Activated effector memory CD4-positive, alpha-beta T cell treated with Interleukin-2 at 50 U/mL for 16 hours (primary cell): ENCODE results near the gene CALU.

Experiments used
- DNase-seq: peaks from one replicate; pipeline ENCODE4 v3.0.0-alpha.2; 2020

CALU gene

DNA sequence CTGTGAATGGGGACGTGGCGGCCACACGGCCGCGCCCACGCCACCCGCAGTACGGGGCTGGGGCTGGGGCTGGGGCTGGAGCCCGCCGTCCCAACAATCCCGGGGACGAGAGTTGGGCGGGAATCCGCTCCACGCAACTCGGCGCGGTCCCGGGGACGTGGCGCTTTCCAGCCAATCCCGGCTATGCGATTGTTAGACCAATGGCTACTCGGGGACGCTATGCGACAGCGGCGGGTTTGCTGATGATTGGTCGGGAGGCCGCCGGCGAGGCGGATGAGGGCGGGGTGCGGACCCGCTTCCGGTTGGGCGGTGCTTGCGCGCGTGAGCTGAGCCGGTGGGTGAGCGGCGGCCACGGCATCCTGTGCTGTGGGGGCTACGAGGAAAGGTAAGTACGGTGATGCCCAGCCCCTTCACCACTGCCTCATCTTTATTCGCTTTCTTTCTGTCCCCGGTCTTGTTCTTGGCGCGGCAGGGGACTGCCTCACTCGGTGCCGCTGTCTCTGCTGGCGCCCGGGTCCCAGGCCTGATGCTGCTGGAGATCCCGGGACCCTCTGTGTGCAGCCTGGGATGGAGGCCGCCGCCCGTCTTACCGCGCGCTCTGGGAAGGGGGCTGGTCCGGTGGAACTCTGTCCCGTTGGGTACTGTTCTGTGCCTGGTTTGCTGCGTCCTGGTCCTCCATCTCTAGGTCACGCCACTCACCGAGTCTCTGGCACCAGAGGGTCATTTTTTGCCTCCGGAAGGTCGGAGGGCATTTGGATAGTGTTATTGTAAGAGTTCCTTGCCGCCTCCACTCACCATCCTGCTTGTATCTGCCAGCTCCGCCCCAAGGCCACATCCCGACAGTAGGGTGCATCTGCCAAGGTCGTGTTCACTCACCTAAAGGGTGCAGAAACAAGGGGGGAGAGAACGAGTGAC, at the start of gene CALU:
Gene CALU (plus strand): TSS at position 312 of the 915 bp plus-strand sequence. CDS start 9,225 bp downstream, outside the sequence.
- DNase-seq: peak; percentile 92

DNA sequence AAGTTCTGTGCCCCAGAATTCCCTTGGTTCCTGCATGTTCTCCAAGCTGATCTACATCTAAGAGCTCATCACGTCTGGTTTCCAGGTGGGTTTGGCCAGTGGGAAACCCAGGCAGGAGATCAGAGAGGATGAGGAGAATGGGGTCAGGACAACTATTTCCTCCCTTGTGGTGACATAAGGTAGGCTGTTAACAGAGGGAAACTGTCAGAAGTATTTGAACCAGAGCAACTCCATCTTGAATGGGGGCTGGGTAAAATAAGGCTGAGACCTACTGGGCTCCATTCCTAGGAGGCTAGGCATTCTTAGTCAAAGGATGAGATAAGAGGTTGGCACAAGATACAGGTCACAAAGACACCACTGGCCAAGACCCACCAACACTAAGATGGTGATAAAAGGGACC, 47.9 kb upstream of the CALU start:
- no peak for DNase-seq

DNA sequence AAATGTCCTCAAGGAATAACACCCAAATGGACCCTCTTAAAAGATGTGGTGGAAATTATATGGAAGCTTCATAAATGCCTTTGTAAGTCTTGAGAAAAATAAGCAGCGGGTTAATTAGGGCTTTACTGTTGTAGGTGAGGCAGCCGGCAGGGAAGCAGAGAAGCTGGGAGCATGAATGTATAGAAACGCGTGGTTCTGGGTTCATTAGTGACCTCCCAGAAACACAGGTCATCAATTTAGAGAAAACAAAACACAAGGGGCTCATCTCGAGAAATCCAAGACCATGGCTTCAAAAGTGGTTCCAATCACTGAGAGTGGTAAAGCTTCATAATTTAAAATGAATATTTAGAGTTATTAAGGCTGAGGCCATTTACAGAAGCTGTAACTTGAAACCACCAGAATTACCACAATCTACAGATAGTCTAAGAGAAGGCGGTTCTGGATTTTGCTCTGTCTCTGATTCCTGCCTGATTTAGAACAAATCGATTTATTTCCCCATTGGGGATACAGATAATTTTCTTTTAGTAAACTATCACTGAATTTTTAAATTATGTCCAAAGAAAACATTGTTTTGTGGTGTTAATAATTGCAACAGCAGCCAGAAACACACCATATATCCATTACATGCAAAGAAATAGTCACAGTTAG, 46.4 kb upstream of the CALU start:
- no peak for DNase-seq

DNA sequence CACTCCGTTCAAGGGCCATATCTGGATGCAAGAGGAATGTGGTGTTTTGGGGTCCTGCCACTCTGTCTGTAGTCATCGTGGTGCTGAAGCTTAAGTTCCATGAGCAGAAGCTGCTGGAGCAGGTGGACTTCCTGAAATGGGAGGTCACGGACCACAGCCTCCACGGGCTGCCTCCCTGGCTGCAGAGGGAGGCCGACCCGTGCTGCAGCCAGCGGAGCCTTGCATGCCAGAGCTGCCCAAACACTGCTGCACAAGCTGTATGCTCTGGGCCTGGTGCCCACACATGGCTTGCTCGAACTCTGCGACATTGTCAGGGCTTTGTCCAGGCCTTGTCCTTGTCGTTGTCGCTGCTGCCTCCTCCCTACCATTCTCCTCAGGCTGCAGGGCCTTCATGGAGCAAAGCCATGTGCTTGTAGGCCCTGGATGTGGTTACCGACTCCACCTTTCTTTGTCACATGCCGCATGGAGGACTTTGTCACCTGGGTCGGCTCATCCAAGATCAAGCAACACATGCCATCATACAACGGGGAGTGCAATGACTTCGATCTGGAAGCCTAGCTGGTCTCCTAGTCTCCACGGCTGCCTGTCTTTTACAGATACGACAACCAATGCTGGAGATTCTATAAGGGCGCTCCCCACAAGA, 45.7 kb upstream of the CALU start:
- no peak for DNase-seq

DNA sequence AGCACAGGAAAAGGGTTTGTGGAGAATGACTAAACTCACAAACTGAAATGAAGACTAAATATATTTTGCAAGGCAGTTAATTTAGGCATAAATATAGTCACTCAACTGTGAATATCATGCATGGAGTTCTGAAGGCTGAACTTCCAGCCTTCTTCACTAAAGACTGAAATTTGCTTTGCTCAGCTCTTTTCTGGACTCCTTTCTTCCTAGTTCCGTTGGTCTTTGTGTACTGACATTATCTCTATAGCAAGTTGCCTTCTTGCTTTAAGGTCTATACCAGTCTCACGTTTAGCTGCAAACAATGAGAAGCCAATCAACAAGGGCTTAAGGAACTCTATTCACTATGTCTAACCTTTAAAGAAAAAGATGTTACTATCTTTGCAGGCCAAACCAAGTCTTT, 44.4 kb upstream of the CALU start:
- no peak for DNase-seq

DNA sequence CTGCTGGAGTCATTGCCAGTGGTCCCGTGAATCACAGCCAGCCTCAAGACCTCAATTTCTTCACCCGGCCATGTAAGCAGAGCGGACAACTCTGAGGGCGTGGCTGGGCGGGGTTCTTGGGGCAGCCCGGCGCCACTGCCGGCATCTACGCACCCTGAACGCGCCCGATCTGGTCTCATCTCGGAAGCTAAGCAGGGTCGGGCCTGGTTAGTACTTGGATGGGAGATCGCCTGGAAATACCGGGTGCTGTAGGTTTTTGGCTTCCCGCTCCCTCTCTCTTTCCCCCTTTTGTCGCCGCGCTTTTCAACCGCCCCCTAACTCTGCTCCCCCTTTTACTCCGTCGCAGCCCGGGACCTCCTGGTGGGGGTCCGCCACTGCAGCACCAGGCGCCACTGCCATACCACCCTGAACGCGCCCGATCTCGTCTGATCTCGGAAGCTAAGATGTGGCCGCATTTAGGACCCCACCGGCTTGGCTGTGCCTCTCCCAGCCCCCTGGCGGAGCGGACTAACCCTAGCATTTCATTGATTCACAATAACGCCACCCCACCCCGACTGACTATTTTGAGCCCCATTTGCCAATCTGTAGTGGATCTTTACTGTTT, 41.8 kb upstream of the CALU start:
- DNase-seq: no peak

DNA sequence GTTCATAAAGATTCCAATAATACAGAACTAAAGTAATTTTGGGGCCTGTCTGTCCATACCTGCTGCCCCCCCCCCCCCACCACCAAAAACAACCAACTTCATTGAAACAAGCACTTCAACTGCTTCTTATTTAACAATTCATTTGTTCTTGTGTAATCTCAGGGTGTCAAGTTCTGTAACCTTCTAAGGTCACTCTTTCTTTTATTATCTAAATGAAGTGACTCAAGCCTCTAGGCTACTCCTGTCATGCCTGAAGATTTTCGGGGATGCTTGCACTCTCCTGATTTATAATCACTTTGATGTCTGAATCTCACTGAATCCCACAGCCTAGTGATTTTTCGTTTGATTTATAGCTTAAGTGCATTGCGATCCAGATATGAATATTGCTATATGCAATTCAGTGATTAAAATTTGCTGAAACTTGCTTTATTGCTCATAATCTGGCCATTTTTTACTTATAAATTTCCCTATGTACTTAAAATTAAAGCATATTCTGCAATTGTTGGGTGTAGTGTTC, 39.9 kb upstream of the CALU start:
- DNase-seq: no peak

DNA sequence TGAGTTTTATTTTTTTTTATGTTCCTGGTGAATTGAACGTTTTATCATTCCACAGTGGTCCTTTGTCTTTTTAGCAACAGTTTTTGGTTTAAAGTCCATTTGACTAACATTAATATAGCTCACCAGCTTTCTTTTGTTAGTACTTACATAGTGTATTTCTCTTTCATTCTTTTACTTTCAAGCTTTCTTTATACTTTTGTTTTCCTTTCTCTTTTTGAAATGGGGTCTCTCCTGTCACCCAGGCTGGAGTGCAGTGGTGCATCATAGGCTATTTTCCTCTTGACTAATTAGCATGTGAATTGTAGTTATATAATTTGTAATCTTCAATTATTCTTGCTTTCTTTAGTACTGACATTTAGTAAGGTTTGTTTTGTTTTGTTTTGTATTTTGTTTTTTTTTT, 39.3 kb upstream of the CALU start:
- no peak for DNase-seq

DNA sequence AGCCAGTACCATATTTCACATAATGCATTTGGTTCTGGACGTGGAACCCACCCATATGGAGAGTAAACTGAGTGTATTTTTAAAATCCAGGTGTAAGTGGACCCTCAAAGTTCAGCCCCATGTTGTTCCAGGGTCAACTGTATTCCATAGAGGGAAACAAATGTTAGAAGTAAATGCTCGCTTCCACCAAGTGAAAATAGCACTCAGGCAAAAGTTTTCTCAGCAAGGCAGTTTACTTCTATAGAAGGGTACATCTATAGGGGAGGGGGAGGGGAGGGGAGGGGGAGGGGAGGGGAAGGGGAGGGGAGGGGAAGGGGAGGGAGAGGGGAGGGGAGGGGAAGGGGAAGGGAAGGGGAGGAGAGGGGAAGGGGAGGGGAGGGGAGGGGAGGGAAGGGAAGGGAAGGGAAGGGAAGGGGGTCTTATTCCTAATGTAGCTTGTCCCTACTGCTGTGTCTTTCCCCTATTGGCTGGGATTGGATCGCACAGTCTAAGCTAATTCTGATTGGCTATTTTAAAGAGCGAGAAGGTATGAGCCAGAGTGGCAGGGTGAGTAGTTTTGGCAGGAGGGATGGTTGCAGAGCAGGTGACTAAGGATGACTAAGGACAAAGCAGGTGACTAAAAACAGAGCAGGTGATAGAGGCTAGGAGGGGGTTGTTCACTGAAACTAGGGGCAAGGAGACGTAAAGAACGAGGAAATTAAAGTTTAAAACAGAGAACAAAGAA, 37.9 kb upstream of the CALU start:
- DNase-seq: no peak

DNA sequence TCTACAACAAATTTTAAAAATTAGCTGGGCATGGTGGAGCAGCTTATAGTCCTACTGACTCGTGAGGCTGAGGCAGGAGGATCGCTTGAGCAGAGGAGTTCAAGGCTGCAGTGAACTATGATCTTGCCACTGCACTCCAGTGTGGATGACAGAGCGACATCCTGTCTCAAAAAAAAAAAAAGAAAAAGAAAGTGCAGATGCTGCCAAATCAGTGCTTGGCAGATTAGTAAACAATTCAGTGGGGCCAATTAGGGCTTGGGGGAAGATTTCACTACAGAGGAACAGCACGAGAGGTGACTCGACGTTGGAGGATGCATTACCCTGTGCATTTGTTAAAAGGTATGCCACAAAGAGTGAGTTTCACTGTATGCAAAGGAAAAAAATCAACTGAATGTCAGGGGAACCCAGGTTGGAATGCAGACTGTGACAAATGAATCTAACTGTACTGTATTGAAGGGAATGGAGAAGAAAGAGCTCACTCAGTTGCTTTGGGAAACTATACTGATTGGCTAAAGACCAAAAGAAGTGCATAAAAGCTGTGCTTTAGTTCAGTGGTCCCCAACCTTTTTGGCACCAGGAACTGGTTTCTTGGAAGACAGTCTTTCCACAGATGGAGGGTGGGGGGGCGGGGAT, 35.4 kb upstream of the CALU start:
- DNase-seq: no peak

DNA sequence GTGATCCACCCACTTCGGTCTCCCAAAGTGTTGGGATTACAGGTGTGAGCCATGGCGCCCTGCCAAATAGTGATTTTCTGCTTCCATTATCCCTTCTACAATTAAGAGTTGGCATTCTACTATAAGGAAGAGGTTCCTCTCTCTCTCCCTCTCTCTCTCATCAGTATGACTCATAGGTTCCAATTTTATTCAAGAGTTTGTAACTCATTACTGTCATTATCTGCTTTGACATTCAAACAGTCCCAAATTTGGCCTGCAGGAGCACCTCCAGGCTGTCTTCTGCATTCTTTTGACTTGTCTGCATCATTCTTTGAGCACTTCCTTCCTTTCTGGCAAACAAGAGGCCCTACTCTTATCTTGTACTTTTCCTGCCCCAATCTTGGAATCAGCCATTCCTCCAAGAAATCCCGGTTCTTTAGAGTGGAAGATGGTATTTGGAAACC, 33.2 kb upstream of the CALU start:
- no peak for DNase-seq

DNA sequence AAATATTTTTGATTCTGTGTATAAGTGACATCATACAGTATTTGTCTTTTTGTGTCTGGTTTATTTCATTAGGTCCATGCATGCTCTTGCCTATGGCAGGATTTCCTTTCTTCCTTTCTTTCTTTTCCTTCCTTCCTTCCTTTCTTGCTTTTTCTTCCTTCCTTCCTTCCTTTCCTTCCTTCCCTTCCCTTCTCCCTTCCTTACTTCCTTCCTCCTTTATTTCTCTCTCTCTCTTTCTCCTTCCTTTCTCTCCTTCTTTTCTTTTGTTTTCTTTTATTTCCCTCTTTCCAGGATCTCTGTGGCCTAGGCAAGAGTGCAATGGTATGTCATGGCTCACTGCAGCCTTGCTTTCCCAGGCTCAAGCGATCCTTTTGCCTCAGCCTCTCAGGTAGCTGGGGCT, 31.4 kb upstream of the CALU start:
- no peak for DNase-seq

DNA sequence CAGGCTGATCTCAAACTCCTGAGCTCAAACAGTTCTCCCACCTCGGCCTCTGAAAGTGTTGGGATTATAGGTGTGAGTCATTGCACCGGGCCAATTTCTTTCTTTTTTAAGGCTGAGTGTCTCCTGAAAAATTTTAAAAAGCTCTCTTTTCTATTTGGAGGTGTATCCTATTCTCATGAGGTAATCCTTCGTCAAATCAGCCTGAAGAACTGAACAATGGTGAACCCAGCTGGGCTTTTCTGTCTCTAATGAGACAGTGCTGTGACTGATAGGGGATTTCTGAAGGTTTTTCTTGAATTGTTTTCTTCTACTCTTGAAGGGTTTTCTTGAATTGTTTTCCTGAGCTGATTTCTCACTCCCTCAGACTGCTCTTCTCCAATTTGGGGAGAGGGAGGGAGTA, 30.9 kb upstream of the CALU start:
- no peak for DNase-seq

DNA sequence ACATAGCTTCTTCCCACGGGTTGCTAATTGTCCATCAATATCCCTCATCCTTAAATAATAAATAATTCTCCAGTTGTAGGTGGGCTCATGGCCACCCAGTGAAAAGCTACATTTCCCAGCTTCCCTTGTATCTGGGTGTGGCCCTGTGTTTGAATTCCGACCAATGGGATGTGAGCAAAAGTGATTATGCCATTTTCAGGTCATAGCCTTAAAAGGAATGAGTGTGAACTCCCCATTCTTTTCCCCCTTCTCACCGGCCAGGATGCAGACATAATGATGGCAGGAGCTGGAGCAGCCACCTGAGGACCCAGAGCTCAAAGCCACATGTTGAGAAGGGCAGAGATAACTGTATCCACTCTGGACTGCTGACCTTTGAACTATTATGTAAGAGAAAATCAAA, 30.3 kb upstream of the CALU start:
- no peak for DNase-seq

DNA sequence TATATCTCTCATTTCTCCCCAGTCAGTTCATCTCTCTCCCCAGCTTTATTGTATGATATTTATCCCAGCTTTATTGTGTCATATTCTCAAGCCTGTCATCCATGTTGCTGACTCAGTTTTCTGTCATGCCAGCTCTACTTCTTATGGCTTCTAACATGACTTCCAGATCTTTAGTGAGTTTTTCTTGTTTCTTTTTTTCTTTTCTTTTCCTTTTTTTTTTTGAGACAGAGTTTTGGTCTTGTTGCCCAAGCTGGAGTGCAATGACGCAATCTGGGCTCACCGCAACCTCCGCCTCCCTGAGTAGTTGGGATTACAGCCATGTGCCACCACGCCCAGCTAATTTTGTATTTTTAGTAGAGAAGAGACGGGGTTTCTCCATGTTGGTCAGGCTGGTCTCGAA, 28.7 kb upstream of the CALU start:
- no peak for DNase-seq

DNA sequence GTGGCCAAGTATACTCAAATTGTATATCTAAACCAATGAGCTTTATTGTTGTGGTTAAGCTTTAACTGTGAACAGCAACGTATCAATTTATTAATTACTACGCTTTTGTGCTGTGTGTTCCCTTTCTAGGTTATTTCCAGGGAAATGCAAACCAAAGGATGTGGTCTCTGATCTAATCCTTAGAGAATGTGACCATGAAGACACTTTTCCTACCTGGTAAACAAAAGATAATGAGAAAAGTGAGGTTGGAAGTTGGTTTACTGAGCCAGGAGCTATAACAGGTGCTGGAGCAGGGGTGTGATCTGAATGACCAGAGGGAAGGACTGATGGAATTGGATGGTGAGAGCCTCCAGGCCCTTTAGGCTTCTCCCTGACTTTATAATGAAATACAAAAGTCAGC, 25.4 kb upstream of the CALU start:
- DNase-seq: no peak

DNA sequence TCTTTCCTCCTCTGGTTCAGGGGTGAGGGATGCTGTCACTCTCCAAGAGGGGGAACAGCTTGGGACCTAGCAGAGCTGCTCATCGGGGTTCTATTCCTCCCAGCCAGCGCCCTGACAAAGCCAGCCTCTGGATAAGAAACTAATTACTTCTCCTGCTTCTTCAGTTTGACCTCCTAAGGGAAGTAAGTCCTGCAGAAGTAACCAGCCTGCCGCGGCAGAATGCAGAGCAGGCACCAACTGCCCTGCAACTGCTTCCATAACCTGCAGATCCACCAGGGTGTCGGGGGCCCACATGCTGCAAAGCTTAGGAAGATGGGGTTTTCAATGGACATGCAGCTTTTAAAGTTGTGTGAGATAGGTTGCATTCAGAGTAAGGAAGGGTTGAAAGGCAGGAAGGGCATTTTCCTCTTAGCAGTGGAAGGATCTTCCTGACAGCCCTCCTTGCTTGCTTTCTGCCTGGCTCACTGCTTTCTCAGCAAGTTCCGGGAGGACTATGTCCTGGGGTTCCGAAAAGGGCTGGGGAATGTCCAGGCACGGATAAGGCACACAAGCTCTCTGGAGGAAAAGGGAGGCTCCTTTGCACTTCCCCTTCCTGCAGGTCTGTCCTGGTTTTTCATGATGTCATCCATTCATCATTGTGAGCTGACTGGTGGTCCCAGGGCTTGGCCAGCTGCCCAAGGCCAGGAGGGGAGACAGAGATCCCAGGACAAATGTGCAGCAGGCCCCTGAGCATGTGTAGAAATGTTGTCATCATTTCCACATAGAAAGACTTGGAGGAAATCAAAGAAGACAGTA, 24.3 kb upstream of the CALU start:
- DNase-seq: no peak

DNA sequence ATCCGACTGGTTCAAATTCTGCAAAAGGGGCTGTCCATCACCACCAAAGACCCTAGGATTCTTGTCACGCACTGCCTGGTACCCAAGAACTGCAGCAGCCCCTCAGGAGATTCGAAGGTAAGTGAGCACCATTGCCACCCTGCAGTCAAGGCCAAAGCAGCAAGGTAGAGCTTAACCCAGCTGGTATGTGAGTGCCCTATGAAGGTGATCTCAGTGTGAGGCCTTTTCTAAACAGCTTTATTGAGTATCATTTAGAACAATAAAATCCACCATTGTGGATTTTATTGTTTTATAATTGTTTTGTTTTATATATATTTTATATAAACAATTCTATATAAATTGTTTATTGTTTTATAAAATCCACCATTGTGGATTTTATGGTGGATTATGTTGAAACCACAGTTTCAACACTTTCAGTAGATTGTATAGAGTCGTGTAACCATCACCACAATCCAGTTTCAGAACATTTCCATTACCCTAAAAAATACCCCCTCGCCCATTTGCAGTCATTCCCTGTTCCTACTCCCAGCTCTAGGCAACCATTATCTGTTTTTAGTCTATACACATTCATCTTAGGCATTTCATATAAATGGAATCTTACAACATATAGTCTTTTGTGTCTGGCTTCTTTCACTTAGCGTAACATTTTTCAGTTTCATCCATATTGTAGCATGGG, 20.1 kb upstream of the CALU start:
- no peak for DNase-seq

DNA sequence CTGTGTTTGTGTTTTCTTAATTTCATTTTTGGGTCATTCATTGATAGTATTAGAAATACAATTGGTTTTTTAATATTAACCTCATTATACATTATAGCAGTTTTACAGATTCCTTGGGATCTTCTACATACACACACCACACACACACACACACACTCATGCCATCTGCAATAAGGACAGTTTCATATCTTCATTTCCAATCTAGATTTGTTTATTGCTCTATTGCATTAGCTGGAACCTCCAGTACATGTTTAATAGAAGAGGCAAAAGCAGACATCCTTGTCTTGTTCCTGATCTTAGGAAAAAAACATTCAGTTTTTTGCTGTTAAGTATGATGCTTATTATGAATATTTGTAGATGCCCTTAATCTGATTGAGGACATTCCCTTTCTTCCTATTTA, 17.8 kb upstream of the CALU start:
- no peak for DNase-seq

DNA sequence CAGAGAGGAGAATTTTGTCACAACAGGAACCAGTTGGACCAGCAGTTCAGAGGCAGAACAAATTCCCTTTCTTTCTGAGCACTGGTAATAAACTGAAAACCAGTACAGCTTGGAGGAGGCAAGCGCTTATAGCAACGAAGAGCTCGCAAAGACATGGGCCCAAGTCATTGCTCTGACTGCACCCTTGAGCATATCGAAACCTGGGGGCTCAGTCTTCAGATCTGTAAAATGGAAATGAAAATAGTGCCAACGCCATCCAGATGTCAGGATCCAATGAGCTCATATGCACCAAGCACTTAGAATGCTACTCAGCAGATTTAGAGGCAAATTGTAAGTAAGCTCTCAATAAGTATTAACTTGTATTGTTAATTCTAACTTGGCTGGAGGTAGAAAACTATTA, 14.4 kb upstream of the CALU start:
- no peak for DNase-seq

DNA sequence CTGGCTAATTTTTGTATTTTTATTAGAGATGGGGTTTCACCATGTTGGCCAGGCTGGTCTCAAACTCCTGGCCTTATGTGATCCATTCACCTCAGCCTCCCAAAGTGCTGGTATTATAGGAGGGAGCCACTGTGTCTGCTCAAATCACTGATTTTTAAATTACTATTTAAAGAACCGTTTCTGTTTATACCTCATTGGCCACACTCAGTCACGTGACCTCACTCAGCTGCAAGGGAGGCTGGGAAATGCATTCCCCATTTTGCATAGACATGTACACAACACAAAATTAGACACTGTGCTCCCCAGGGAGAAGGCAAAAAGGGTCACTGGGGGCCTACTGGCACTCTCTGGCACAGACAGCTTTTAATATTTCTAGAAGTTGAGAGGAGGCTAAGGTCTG, 13.6 kb upstream of the CALU start:
- no peak for DNase-seq
